HG02642 (cell line): ENCODE measurements around the gene HOXC10.

ENCODE experiments used
- ATAC-seq: cut with Tn5 transposase; IDR thresholded peaks from one replicate; pipeline ENCODE4 v1.9.1; 2021; ENCODE audit warnings: mild to moderate bottlenecking; ENCODE audit not compliant: unreplicated experiment, poor library complexity

Gene HOXC10

DNA sequence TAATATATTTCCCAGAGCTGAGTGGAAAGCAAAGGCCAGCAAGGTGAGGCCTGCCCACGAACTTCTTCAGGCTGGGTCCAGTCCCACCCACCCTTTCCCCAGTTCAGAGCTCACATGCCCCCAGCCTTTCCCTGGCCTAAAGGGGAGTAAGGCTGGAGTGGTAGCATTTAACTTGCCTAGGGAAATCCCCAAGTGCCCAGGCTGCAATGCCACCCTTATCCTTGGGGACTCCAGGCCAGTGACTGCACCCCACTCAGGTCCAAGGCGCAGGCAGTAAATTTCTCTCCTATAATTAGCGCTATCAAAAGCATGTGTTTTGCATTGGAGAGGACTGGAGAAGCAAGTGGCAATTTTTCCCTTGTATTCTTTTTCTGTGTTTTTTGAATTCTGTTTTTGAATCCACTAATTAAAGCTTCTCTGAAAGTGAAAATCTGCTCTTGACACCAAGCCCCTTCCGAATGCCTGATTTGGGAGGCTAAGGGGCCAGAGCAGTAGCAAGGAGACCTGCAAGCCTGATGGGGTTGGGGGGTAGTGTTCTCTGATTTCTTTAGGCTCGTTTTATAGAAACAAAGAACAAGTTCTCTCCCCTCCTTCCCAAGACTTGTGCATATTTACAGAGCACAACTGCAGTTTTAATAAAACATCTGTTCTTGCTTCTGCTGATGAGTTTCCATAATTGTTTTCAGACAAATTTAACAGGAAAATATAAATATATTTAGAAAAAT lies 39.8 kb downstream of the HOXC10 start:
- ATAC-seq: no peak

DNA sequence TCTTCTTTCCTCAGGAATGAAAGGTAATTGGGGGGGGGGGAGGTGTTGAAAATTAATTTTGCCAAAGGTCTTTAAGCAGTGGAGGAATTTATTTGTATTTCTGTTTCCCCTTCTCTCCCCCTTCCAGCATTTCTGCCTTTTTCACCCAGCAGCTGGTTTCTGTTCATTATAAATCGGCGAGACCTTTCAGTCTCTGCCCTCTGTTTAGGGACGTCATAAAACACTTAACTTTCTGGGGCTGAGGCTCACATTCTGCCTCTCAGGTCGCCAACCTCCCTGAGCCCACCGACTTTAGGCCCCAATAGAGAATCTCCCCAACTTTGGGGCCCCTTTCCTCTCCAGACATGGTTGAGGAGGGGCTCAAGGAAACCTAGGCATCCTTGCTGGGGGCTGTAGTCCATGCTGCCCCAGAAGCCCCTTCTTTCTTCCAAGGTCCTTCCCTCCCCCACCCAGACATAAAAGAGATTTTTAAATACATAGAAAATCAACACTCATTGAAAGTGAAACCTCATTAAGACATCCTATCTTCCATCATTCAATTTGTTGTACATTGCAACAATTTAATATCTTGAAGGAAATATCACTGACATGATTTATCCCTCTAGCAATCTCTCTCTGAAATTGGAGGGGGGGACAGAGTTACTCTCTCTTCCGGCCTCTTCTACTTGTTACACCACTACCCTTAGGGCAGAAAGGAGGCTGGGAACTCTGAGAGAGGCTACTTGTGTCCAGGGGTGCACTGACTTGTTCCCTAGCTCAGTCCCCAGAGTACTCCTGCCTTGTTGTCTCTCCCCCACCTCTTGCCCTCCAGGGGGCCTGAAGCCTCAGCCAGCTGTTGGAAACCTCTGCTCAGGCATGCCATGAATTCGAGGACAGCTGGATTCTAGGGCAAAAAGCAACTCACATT lies 40.8 kb downstream of the HOXC10 start:
- ATAC-seq: no peak

DNA sequence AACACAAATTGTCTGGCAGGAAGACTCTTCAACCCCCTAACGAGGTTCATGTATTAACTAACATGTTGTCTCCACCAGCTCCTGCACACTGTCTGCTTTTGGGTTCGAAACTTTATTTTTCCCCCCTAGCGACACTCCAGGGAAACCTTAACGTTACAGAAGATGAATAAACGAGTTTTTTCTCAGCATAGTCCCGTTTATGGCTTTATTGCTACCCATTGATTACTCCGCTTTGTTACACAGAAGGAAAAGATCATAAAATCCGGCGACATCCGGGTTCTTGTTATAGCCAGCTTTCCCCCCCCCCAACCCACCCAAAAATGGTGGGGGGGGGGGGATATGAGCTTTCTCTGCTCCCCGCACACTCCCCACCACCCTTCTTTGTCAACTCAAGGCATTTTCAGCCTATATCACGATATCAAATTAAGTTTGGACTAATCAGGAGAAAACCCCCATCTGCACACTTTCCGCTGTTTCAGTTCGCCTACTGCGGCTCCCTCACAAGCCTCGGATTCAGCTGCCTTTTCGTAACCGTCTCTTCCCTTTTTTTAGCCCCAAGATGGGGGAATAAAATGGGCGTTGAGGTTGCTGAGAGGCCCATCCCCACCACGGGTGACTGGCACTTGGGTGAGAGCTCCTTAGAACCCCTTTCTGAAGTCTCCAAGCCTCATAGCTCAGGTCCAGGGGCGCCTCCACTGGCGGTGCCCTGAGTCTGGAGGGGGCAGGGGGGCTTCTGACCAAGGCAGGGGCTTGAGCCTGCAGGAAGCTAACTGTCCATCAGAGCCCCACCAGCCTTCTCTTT lies 41.9 kb downstream of the HOXC10 start:
- no peak for ATAC-seq

DNA sequence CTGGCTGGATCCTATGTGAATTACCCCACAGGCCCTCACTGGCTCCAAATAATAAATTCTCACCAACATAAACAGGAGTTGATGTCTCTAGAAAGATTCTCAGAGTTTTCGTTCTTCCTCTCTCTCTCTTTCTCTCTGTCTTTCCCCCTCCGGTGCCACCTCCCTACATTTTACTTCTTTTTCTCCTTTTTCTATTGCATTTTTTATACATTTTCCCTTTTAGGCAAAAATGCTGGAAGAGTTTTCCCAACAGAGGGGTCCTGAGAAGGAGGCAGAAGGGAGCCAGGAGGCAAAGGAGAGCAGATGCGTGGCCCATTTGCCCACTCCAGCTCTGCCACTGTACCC lies 42.5 kb downstream of the HOXC10 start:
- no peak for ATAC-seq

DNA sequence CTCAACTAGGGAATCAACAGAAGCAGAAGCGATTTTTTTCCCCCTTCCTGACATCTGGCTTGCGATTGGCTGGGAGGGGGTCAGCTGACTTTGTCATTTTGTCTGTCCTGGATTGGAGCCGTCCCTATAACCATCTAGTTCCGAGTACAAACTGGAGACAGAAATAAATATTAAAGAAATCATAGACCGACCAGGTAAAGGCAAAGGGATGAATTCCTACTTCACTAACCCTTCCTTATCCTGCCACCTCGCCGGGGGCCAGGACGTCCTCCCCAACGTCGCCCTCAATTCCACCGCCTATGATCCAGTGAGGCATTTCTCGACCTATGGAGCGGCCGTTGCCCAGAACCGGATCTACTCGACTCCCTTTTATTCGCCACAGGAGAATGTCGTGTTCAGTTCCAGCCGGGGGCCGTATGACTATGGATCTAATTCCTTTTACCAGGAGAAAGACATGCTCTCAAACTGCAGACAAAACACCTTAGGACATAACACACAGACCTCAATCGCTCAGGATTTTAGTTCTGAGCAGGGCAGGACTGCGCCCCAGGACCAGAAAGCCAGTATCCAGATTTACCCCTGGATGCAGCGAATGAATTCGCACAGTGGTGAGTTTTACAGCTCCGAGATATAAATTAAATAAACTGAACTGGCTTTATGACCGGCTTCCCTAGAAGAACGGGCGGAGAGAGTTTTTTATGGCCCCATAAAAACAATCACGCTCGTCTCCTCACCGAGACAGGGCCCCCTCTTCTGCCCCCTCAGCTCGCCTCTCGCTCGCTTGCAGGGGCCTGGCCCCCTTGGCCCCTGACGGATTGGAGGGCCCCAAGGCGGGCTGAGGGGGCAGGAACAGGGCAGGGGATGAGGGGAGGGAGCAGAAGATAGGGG lies 43.6 kb downstream of the HOXC10 start, which contains the start of gene HOXC6:
HOXC6 (plus strand) TSS at position 127 of the 888 bp plus-strand sequence; CDS start at position 209, 82 bp downstream.
- ATAC-seq: no peak

DNA sequence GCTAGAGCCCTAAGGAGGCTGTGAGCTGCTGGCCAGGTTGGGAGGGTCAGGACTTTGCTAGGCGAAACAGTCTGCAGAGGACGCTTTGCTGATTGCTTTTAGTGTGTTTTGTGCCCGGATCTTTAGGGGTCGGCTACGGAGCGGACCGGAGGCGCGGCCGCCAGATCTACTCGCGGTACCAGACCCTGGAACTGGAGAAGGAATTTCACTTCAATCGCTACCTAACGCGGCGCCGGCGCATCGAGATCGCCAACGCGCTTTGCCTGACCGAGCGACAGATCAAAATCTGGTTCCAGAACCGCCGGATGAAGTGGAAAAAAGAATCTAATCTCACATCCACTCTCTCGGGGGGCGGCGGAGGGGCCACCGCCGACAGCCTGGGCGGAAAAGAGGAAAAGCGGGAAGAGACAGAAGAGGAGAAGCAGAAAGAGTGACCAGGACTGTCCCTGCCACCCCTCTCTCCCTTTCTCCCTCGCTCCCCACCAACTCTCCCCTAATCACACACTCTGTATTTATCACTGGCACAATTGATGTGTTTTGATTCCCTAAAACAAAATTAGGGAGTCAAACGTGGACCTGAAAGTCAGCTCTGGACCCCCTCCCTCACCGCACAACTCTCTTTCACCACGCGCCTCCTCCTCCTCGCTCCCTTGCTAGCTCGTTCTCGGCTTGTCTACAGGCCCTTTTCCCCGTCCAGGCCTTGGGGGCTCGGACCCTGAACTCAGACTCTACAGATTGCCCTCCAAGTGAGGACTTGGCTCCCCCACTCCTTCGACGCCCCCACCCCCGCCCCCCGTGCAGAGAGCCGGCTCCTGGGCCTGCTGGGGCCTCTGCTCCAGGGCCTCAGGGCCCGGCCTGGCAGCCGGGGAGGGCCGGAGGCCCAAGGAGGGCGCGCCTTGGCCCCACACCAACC lies 44.8 kb downstream of the HOXC10 start:
- no peak for ATAC-seq

DNA sequence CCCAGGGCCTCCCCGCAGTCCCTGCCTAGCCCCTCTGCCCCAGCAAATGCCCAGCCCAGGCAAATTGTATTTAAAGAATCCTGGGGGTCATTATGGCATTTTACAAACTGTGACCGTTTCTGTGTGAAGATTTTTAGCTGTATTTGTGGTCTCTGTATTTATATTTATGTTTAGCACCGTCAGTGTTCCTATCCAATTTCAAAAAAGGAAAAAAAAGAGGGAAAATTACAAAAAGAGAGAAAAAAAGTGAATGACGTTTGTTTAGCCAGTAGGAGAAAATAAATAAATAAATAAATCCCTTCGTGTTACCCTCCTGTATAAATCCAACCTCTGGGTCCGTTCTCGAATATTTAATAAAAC lies 45.5 kb downstream of the HOXC10 start:
- ATAC-seq: no peak

DNA sequence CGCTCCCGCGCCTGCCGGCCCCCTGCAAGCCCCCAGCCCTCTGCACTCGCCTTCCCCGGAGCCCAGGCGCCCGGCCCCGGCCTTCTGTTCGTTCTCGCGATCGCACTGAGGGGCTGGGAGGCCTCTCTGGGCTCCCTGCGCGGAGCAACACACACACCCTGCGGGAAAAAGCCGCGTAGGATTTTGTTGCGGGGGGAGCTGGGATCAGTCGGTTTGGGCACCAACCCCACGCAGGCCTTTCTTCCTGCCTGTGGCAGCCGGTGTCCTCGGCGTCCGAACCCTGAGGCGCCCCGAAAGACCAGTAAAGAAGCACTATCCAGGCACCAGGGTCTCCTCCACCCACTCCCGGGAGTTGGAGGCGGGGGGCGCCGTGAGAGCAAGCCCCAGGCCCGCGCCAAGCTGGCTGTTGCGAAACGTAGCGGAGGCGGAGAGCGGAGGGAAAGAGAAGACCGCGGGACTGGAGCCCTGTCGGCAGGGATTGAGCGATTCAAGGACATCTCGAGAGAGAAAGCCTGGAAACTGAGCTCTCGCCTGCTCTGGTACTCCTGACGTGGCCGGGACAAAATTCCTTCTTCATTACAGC lies 46.0 kb downstream of the HOXC10 start:
- no peak for ATAC-seq

DNA sequence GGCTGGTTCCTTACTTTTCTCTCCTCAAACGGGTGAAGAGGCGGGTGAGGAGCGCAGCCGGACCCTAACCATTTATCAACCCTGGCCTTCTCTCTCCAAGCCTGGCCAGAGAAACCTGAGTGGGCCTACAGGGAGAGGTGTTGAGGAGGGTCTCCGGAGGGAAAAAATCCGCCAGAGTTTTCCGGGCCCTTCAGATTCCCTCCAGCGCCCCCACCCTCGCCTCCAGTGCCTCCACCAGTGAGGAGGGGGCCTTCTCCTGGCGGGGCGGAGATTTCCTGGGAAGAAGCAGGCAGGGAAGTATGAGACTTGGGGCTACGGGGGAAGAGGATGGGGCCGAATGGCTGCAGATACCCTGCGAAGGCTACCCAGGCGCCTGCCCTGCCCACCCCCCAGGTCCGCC lies 46.5 kb downstream of the HOXC10 start:
- no peak for ATAC-seq

DNA sequence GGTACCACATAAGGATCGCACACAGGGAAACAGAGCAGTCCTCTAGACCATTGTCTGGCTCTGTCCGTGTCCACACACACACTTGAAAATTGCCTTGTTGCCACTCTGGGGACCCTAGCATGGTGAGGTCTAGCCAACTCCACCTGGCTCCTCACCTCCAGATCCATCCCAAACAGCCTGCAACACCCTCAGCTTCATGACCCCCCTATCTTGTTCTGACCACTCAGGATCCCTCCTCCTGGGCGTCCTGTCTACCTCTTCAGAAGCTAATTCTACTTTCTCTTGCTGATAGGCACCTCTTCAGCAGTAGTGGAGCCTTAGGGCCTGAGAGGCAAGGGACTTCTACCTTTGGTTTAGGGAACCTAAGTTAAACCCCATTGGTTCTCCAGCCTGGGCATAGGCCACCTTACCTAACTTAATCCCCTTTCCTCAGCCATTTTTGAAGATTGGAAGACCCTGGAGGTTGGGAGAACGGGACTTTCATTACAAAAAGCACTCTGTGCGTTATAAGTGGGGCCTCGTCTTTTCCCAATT lies 47.2 kb downstream of the HOXC10 start:
- ATAC-seq: no peak

DNA sequence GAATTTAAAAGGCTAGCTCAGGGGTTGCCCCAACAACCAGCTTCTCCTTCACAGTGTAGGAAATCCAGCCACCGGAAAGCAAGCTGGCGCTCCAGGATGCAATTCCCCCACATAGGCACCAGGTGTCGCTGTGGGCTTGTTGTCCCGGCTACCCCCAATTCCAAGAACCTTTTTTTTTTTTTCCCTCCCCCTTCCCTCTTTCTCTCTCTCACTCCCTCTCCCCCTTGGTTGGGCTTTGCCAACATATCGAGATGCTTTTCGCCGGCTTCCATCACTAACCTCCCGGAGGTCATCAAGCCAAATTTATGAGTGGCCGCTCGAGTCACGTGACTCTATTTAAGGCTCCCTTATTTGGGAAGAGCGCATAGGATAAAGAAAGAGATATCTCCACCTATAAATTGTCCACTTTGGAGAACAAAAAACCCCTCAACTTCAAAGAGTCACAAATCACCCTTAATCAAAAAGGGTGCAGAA lies 47.7 kb downstream of the HOXC10 start, which contains the start of gene HOXC5:
HOXC5 (plus strand) TSS at position 424 of the 474 bp plus-strand sequence. CDS start 73 bp downstream, outside the sequence.
- ATAC-seq: no peak

DNA sequence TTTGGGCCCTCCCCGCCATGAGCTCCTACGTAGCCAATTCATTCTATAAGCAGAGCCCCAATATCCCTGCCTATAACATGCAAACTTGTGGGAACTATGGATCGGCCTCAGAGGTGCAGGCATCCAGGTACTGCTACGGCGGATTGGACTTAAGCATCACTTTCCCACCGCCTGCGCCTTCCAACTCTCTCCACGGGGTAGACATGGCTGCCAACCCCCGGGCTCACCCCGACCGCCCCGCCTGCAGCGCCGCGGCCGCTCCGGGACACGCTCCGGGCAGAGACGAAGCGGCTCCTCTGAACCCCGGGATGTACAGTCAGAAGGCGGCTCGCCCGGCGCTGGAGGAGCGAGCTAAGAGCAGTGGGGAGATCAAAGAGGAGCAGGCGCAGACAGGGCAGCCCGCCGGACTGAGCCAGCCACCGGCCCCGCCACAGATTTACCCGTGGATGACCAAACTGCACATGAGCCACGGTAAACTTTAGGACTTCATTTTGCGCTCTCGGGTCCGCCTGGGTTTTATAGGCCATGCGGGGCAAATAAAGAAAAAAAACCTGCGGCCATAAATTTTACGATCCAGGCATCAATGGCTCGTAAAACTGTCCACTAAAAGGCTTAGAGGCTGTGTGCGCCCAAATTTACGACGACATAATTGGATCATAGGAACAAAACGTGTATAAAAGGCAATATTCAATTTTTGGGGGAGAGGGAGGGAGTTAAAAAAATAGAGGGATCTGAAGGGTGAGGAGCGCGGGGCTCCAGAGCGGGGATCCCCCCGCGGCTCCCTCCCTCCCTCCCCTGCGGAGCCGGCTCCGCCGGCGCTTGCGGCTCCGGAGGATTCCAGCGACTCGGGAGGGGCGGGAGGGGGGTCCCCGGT lies 48.4 kb downstream of the HOXC10 start:
- no peak for ATAC-seq

DNA sequence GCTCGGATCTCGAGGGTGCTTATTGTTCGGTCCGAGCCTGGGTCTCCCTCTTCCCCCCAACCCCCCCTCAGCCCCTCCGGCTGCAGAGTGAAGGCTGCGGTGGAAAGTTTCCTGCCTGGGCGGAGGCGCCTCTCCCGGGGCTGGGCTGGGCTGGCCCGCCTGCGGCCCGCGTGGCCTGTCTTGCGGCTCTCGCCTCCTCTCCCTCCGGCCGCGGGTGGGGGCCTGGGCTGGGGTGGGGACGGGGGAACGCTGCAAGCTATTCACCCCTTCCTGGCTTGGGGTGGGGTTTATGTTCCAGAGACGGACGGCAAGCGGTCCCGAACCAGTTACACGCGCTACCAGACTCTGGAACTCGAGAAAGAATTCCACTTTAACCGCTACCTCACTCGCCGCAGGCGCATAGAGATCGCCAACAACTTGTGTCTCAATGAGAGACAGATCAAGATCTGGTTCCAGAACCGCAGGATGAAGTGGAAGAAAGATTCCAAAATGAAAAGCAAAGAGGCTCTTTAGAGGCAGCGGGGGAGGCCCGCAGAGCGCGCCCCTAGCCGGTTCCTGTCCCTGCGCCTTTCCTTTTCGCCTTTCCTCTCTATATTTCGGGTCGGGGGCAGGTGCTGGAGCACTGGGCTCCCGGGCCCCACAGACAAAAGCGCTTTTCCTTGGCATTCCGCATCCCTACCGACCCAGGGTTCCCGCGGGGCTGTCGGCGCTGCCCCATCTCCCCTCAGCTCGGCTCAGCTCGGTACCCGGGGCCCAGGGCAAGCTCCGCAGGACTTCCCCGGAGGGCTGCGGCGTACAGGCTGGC lies 49.2 kb downstream of the HOXC10 start:
- ATAC-seq: no peak

DNA sequence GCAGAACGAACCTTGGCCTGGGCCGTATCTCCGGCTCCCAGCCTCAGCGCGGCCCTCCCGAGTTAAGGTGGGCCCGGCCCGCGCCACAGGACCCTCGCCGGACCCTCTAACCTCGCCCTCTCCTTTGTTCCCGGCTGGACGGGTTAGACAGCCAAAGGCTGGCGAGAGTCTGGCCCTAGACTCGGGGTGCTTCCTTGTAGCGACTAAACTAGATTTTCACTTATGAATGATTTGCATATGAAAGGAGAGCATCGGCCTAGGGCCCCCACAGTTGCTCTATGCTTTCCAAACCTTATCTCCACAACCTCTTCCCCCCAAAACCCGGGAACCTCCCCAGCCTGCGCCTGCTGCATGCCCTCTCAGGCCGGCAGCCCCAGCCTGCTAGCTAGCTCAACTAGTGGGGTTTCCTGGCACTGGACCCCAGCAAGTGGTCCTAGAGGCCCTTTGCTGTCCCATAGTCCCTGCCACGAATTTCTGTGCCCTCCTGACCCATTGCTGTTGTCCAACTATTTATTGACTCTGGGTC lies 49.9 kb downstream of the HOXC10 start:
- no peak for ATAC-seq

DNA sequence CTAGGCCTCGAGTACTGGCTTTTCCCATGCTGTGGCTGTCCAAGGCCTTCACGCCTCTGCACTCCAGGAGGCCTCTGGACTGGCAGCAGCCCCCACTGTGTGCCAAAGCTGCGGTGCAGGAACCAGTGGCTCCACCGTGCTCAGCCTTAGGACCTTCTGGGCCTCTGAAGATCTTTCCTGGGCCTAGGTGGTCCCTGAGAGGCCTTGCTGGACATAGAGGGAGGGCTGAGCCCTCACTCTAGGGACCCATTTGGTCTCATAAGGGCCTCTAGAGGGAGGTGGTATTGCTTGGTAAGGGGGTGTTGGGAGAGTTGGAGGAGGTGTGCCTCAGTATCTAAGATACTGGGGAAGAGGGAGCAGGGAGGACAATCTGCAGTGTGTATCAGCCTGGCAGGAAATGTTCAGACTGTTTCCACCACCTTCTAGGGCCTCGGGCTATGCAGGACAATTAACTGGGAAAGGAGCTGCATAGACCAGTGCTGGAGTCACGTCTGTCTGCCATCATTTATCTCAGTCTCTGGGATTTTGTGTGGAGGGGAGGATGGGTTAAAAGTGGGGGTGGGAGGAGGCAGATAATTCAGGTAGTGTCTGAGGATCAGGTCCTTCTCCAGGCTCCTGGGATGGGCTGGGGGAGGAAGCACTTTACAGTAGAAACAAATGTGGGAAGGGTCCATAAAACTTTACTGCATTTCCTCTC lies 50.8 kb downstream of the HOXC10 start:
- no peak for ATAC-seq
